RWPE2 (cell line): Measurements from ENCODE around the gene EHBP1L1.

Source experiments
- ATAC-seq: fragments of 200-7000 bp; cut with Tn5 transposase; 3 replicates; pipeline ENCODE4 v1.9.1; 2021; ENCODE audit warnings: low read depth
- DNase-seq: peaks from one replicate; pipeline ENCODE4 v3.0.0-alpha.2; 2020; ENCODE audit warnings: low spot score
- H3K27ac ChIP-seq: fragments of 450-650 bp; 2 replicates; pipeline ENCODE4 v1.5.1; 2017; ENCODE audit warnings: mild to moderate bottlenecking; ENCODE audit not compliant: poor library complexity, severe bottlenecking
- H3K27me3 ChIP-seq: fragments of 250-450 bp; sonication (Bioruptor Pico); 2 replicates; pipeline ENCODE4 v1.5.1; 2021; ENCODE audit warnings: mild to moderate bottlenecking, moderate library complexity; ENCODE audit not compliant: insufficient read depth, poor library complexity, severe bottlenecking
- H3K36me3 ChIP-seq: fragments of 250-450 bp; sonication (Bioruptor Pico); 2 replicates; pipeline ENCODE4 v1.5.1; 2020; ENCODE audit warnings: low read depth, mild to moderate bottlenecking, moderate library complexity
- H3K4me1 ChIP-seq: fragments of 250-450 bp; sonication (Bioruptor Pico); 2 replicates; pipeline ENCODE4 v1.5.1; 2021; ENCODE audit warnings: mild to moderate bottlenecking, moderate library complexity; ENCODE audit not compliant: insufficient read depth, poor library complexity, severe bottlenecking
- H3K4me3 ChIP-seq: fragments of 250-450 bp; sonication (Bioruptor Pico); 2 replicates; pipeline ENCODE4 v1.5.1; 2021; ENCODE audit warnings: mild to moderate bottlenecking, moderate library complexity; ENCODE audit not compliant: severe bottlenecking
- H3K9me3 ChIP-seq: fragments of 250-450 bp; sonication (Bioruptor Pico); 2 replicates; pipeline ENCODE4 v1.5.1; 2021; ENCODE audit warnings: mild to moderate bottlenecking, moderate library complexity; ENCODE audit not compliant: severe bottlenecking
- CTCF ChIP-seq: fragments of 450-650 bp; IDR thresholded peaks from one replicate; pipeline ENCODE4 v1.5.1; 2017; ENCODE audit warnings: mild to moderate bottlenecking, moderate library complexity; ENCODE audit not compliant: poor library complexity, severe bottlenecking

The EHBP1L1 gene

GRCh38 chr11:65621460-65621859 is 45.6 kb downstream of the EHBP1L1 start:
- DNase-seq (no peak), ATAC-seq (no peak)
- H3K27ac ChIP-seq: no peak overlapping the region
- H3K36me3 ChIP-seq: peaks cover 68% of the 10 kb centered on the region
- H3K27me3 ChIP-seq: no peaks in the 10 kb centered on the region
- no peaks in the 10 kb centered on the region for H3K4me1 ChIP-seq
- no peak for TF ChIP-seq CTCF
- no peaks in the 10 kb centered on the region for H3K9me3 ChIP-seq
- H3K4me3 ChIP-seq: no peak overlapping the region

GRCh38 chr11:65622011-65622410 is 46.2 kb downstream of the EHBP1L1 start:
- Histone ChIP-seq H3K4me3 (no peak overlapping the region), H3K27ac (no peak overlapping the region), H3K9me3 (no peaks in the 10 kb centered on the region), H3K36me3 (peaks cover 74% of the 10 kb centered on the region), H3K27me3 (no peaks in the 10 kb centered on the region), H3K4me1 (no peaks in the 10 kb centered on the region)
- no peak for TF ChIP-seq CTCF
- DNase-seq (no peak), ATAC-seq (no peak)

- H3K27me3 ChIP-seq: no peaks in the 10 kb centered on the region
- H3K4me3 ChIP-seq: no peak overlapping the region
- no peak for TF ChIP-seq CTCF
- DNase-seq (no peak), ATAC-seq (no peak)
- no peaks in the 10 kb centered on the region for H3K4me1 ChIP-seq
- H3K36me3 ChIP-seq: peaks cover 86% of the 10 kb centered on the region
- H3K27ac ChIP-seq: no peak overlapping the region
- H3K9me3 ChIP-seq: no peaks in the 10 kb centered on the region
Measured at GRCh38 chr11:65623177-65623576, 47.3 kb downstream of the EHBP1L1 start.

GRCh38 chr11:65623852-65624616 is 48.2 kb downstream of the EHBP1L1 start:
- DNase-seq: no peak
- no peaks in the 10 kb centered on the region for H3K4me1 ChIP-seq
- H3K9me3 ChIP-seq: no peaks in the 10 kb centered on the region
- H3K36me3 ChIP-seq: peaks cover 84% of the 10 kb centered on the region
- no peak for TF ChIP-seq CTCF
- ATAC-seq: no peak
- H3K27ac ChIP-seq: no peak overlapping the region
- no peaks in the 10 kb centered on the region for H3K27me3 ChIP-seq
- no peak overlapping the region for H3K4me3 ChIP-seq

GRCh38 chr11:65624931-65625627 is 49.2 kb downstream of the EHBP1L1 start:
- Histone ChIP-seq H3K9me3 (no peaks in the 10 kb centered on the region), H3K36me3 (peaks cover 77% of the 10 kb centered on the region), H3K4me3 (no peak overlapping the region), H3K27me3 (no peaks in the 10 kb centered on the region), H3K4me1 (no peaks in the 10 kb centered on the region), H3K27ac (no peak overlapping the region)
- DNase-seq (no peak), ATAC-seq (no peak)
- TF ChIP-seq CTCF: no peak
